Panc1 (cell line): Measurements from ENCODE around the gene ADAMTS6.

Experiments
- POLR2AphosphoS5 ChIP-seq: IDR thresholded peaks from 2 replicates; pipeline ENCODE4 v1.6.1; 2012; ENCODE audit warnings: mild to moderate bottlenecking, low read depth, low read length, moderate library complexity
- SIN3A ChIP-seq: IDR thresholded peaks from 2 replicates; pipeline ENCODE4 v1.6.1; 2012; ENCODE audit warnings: low read depth, mild to moderate bottlenecking, low read length, moderate library complexity, borderline replicate concordance; ENCODE audit not compliant: insufficient read depth
- TCF7L2 ChIP-seq: IDR thresholded peaks from 2 replicates; pipeline ENCODE4 v1.6.1; 2011; ENCODE audit warnings: mild to moderate bottlenecking, low read depth, low read length, inconsistent platforms
- TF ChIP-seq, protein P1 (sequence below): fragments of 450-650 bp; IDR thresholded peaks from 2 replicates; pipeline ENCODE4 v1.5.1; 2017; ENCODE audit warnings: mild to moderate bottlenecking
- TF ChIP-seq, protein P2 (sequence below), 2 experiments: IDR thresholded peaks; 2 replicates each; pipeline ENCODE4 v1.6.1; 2011 to 2012; ENCODE audit warnings: low read depth in 2 of 2, control low read depth in 1 of 2, low read length in 1 of 2, mild to moderate bottlenecking in 1 of 2, moderate library complexity in 1 of 2; ENCODE audit not compliant: insufficient read depth in 1 of 2

DNA sequence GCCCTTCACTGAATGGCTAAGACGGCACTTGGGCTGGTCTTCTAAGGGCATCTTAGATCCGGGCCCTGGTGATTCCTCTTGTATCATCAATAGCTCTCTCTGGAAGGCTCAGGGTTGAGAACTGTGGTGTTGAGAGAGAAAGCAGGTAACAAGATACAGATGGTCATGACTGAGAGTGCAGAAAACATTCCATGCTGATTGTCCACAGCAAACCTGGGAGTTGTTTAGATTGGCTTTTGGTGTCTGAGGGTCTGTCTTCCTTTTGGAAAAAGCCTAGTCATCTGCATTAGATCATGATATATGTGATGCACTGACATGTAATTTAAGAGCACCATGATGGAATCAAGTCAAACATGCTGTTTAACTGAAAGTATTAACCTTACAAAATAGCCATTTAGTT, 331.9 kb downstream of the ADAMTS6 start:
- TF ChIP-seq, protein P1, sequence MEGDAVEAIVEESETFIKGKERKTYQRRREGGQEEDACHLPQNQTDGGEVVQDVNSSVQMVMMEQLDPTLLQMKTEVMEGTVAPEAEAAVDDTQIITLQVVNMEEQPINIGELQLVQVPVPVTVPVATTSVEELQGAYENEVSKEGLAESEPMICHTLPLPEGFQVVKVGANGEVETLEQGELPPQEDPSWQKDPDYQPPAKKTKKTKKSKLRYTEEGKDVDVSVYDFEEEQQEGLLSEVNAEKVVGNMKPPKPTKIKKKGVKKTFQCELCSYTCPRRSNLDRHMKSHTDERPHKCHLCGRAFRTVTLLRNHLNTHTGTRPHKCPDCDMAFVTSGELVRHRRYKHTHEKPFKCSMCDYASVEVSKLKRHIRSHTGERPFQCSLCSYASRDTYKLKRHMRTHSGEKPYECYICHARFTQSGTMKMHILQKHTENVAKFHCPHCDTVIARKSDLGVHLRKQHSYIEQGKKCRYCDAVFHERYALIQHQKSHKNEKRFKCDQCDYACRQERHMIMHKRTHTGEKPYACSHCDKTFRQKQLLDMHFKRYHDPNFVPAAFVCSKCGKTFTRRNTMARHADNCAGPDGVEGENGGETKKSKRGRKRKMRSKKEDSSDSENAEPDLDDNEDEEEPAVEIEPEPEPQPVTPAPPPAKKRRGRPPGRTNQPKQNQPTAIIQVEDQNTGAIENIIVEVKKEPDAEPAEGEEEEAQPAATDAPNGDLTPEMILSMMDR: no peak
- TF ChIP-seq POLR2AphosphoS5: no peak
- TF ChIP-seq, protein P2, sequence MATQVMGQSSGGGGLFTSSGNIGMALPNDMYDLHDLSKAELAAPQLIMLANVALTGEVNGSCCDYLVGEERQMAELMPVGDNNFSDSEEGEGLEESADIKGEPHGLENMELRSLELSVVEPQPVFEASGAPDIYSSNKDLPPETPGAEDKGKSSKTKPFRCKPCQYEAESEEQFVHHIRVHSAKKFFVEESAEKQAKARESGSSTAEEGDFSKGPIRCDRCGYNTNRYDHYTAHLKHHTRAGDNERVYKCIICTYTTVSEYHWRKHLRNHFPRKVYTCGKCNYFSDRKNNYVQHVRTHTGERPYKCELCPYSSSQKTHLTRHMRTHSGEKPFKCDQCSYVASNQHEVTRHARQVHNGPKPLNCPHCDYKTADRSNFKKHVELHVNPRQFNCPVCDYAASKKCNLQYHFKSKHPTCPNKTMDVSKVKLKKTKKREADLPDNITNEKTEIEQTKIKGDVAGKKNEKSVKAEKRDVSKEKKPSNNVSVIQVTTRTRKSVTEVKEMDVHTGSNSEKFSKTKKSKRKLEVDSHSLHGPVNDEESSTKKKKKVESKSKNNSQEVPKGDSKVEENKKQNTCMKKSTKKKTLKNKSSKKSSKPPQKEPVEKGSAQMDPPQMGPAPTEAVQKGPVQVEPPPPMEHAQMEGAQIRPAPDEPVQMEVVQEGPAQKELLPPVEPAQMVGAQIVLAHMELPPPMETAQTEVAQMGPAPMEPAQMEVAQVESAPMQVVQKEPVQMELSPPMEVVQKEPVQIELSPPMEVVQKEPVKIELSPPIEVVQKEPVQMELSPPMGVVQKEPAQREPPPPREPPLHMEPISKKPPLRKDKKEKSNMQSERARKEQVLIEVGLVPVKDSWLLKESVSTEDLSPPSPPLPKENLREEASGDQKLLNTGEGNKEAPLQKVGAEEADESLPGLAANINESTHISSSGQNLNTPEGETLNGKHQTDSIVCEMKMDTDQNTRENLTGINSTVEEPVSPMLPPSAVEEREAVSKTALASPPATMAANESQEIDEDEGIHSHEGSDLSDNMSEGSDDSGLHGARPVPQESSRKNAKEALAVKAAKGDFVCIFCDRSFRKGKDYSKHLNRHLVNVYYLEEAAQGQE (IDR thresholded peaks at IDR 0.05; ENCODE audit: insufficient read depth in 1 of 2, low read depth in 2 of 2, low read length in 1 of 2): no peak
- no peak for TF ChIP-seq SIN3A
- no peak for TF ChIP-seq TCF7L2
